Endodermal cell (in vitro differentiated cells): Measurements from ENCODE around the gene ZBED3. TPM values are rescaled to one million over a fixed set of nuclear protein-coding genes. Genes with fewer than 3 reads are reported as not detected.
"Not testable (repeated sequence)": the region's sequence is repeated elsewhere in the genome, so short reads cannot be mapped to it uniquely, and the experiment has no call there.

Experiments
- DNase-seq: peaks from one replicate; pipeline ENCODE4 v3.0.0-alpha.2; 2017
- H3K27ac ChIP-seq: 2 replicates; pipeline ENCODE4 v1.5.1; 2013; ENCODE audit warnings: mild to moderate bottlenecking, low read depth, low read length, moderate library complexity
- H3K27me3 ChIP-seq: 2 replicates; pipeline ENCODE4 v1.6.1; 2013; ENCODE audit warnings: mild to moderate bottlenecking, low read length, moderate library complexity; ENCODE audit not compliant: insufficient read depth, control insufficient read depth, poor library complexity, severe bottlenecking
- H3K36me3 ChIP-seq: 2 replicates; pipeline ENCODE4 v1.7.0; 2013; ENCODE audit warnings: mild to moderate bottlenecking, low read length, moderate library complexity; ENCODE audit not compliant: control insufficient read depth, insufficient read depth
- H3K4me1 ChIP-seq: one replicate; pipeline ENCODE4 v1.7.0; 2013; ENCODE audit warnings: low read length; ENCODE audit not compliant: control insufficient read depth, insufficient read depth
- H3K4me3 ChIP-seq: 2 replicates; pipeline ENCODE4 v1.5.1; 2013; ENCODE audit warnings: mild to moderate bottlenecking, low read length, moderate library complexity
- H3K9ac ChIP-seq: 2 replicates; pipeline ENCODE4 v1.6.1; 2013; ENCODE audit warnings: mild to moderate bottlenecking, low read length, moderate library complexity; ENCODE audit not compliant: poor library complexity, severe bottlenecking; ENCODE audit errors: extremely low read depth
- H3K9me3 ChIP-seq: 2 replicates; pipeline ENCODE4 v1.6.1; 2013; ENCODE audit warnings: mild to moderate bottlenecking, low read length, moderate library complexity; ENCODE audit not compliant: control insufficient read depth
- H3K27ac Mint-ChIP-seq: 2 replicates; pipeline ENCODE4 v1.8.0; 2020; ENCODE audit warnings: mixed read lengths
- H3K27me3 Mint-ChIP-seq: 2 replicates; pipeline ENCODE4 v1.8.0; 2021; ENCODE audit warnings: mild to moderate bottlenecking, mixed read lengths; ENCODE audit not compliant: insufficient read depth
- H3K36me3 Mint-ChIP-seq: 2 replicates; pipeline ENCODE4 v1.8.0; 2020; ENCODE audit warnings: low read depth, mixed read lengths
- H3K4me1 Mint-ChIP-seq: 2 replicates; pipeline ENCODE4 v1.8.0; 2020; ENCODE audit warnings: mixed read lengths
- H3K4me3 Mint-ChIP-seq: 2 replicates; pipeline ENCODE4 v1.8.0; 2020; ENCODE audit warnings: mild to moderate bottlenecking, moderate library complexity, mixed read lengths
- H3K9me3 Mint-ChIP-seq: 2 replicates; pipeline ENCODE4 v1.8.0; 2020; ENCODE audit warnings: mild to moderate bottlenecking, mixed read lengths
- WGBS, 2 experiments: methylation state at CpG; one replicate each; pipeline versions ENCODE4 v1.1.5 to v1.1.7; 2013; ENCODE audit warnings: missing lambda C conversion rate in 2 of 2, mixed read lengths in 1 of 2; ENCODE audit not compliant: insufficient coverage in 1 of 2, insufficient read length in 1 of 2; 5-methylcytosine and 5-hydroxymethylcytosine counted together
- total RNA-seq, 2 donors: library from RNA; stranded (reverse); fragmentation: NEBNext Ultra II Directional in 1 of 2; extraction: Animal tissue kit (Norgen Biotek cat#: 25700) in 1 of 2; gene quantifications; 2 replicates in 1 of 2; 3 replicates in 1 of 2; pipeline ENCODE4 v1.2.1, GENCODE V29; 2021
- TF ChIP-seq, protein P1 (sequence below): fragments of 200-600 bp; sonication (generic); conservative IDR thresholded peaks from 2 replicates; pipeline ENCODE4 v1.5.0; 2021; ENCODE audit warnings: antibody characterized with exemption, mild to moderate bottlenecking

ZBED3 gene
- total RNA-seq, 2 donors from 2014 or later: 5.3 to 5.6 TPM

DNA sequence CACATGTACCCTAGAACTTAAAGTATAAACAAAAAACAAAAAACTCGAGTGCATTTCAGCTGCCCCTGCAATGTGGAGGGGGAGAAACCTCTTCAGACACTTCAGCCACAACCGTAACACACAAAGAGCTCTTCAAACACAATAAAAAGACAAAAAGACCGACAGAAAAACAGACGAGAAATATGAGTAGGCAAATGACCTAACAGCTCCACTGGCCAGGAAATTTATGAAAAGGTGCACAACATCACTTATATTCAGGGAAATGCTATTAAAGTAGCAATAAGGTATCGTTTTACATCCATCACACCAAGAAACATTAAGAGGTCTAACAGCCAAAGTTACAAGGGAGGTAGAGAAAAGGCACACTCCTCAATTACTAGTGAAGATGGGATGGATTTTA lies 6.2 kb downstream of the ZBED3 start:
- no peaks in the 10 kb centered on the region for H3K9me3 Mint-ChIP-seq
- Histone ChIP-seq H3K4me1 (no peaks in the 10 kb centered on the region), H3K9ac (no peak overlapping the region), H3K9me3 (no peaks in the 10 kb centered on the region), H3K27me3 (peaks cover 7% of the 10 kb centered on the region), H3K4me3 (no peak overlapping the region), H3K27ac (no peak overlapping the region), H3K36me3 (no peaks in the 10 kb centered on the region)
- TF ChIP-seq, protein P1, sequence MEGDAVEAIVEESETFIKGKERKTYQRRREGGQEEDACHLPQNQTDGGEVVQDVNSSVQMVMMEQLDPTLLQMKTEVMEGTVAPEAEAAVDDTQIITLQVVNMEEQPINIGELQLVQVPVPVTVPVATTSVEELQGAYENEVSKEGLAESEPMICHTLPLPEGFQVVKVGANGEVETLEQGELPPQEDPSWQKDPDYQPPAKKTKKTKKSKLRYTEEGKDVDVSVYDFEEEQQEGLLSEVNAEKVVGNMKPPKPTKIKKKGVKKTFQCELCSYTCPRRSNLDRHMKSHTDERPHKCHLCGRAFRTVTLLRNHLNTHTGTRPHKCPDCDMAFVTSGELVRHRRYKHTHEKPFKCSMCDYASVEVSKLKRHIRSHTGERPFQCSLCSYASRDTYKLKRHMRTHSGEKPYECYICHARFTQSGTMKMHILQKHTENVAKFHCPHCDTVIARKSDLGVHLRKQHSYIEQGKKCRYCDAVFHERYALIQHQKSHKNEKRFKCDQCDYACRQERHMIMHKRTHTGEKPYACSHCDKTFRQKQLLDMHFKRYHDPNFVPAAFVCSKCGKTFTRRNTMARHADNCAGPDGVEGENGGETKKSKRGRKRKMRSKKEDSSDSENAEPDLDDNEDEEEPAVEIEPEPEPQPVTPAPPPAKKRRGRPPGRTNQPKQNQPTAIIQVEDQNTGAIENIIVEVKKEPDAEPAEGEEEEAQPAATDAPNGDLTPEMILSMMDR: no peak
- no peak for DNase-seq
- peaks cover 14% of the 10 kb centered on the region for H3K36me3 Mint-ChIP-seq
- 80 to 84% methylated on average over 2 to 4 of the region's 5 CpGs for WGBS, 2 experiments
- H3K4me3 Mint-ChIP-seq: no peak overlapping the region
- peaks cover 10% of the 10 kb centered on the region for H3K27me3 Mint-ChIP-seq
- H3K27ac Mint-ChIP-seq: no peak overlapping the region
- peaks cover 3% of the 10 kb centered on the region for H3K4me1 Mint-ChIP-seq

DNA sequence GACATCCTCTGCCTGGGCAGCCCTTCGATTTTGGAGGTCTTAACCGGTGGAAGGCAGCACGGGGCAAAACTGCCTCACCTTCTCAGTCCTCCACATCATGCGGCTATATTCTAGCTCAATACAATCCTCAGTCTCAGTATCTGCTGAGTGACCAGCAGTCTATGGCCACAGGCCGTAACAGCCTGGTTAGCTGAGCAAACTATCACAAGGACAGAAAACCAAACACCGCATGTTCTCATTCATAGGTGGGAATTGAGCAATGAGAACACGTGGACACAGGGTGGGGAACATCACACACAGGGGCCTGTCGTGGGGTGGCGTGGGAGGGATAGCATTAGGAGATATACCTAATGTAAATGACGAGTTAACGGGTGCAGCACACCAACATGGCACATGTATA lies 6.6 kb downstream of the ZBED3 start:
- not testable (repeated sequence) for H3K9me3 Mint-ChIP-seq, H3K9me3 ChIP-seq, H3K4me3 ChIP-seq, H3K9ac ChIP-seq, H3K27ac ChIP-seq, H3K27me3 ChIP-seq, H3K36me3 ChIP-seq, H3K4me1 Mint-ChIP-seq, H3K4me3 Mint-ChIP-seq, H3K27ac Mint-ChIP-seq, DNase-seq, H3K4me1 ChIP-seq
- Mint-ChIP-seq H3K27me3 (peaks cover 10% of the 10 kb centered on the region), H3K36me3 (peaks cover 14% of the 10 kb centered on the region)
- WGBS, 2 experiments: 89 to 96% methylated on average over 4 to 11 of the region's 11 CpGs

DNA sequence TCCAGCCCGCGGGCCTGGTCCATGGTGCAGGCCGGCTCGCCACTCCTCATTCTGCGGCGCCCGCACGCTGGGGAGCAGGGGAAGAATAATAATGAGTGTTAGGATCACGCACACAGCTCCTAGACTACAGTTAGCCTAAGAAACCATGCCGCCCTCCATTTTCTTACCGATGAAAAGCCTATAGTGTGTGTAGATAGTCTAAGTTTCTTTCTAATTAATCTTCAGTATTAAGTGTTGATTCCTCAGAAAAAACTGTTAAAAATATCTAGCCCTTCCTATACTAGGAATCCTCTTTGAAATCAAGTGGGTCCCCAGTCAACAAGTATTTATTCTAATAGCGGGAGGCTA lies 9.3 kb downstream of the ZBED3 start:
- DNase-seq: no peak
- Mint-ChIP-seq H3K9me3 (no peaks in the 10 kb centered on the region), H3K27ac (no peak overlapping the region), H3K4me1 (peaks cover 3% of the 10 kb centered on the region), H3K4me3 (peak overlapping the region; percentile 55), H3K27me3 (peaks cover 10% of the 10 kb centered on the region), H3K36me3 (peaks cover 8% of the 10 kb centered on the region)
- Histone ChIP-seq H3K9me3 (no peaks in the 10 kb centered on the region), H3K4me1 (no peaks in the 10 kb centered on the region), H3K4me3 (peak overlapping the region; percentile 66), H3K27ac (no peak overlapping the region), H3K9ac (no peak overlapping the region), H3K27me3 (peaks cover 7% of the 10 kb centered on the region), H3K36me3 (no peaks in the 10 kb centered on the region)
- TF ChIP-seq, protein P1: no peak
- 26 to 75% methylated on average over 4 to 11 of the region's 12 CpGs for WGBS, 2 experiments
